GM12873 (cell line): ENCODE results near the gene FAM53B.

ENCODE experiments used
- CTCF ChIP-seq: IDR thresholded peaks from 2 replicates; pipeline ENCODE4 v1.5.1; 2012; ENCODE audit warnings: low read depth, mild to moderate bottlenecking, moderate library complexity, low read length, control low read depth; ENCODE audit not compliant: insufficient read depth; ENCODE audit errors: missing control alignments

The FAM53B gene

GRCh38 chr10:124709861-124710260 is 34.3 kb downstream of the FAM53B start:
- no peak for TF ChIP-seq CTCF

- TF ChIP-seq CTCF: no peak
These were observed 35.2 kb downstream of the FAM53B start for GRCh38 chr10:124708922-124709520.

GRCh38 chr10:124708246-124708779 is 35.9 kb downstream of the FAM53B start:
- no peak for TF ChIP-seq CTCF

- TF ChIP-seq CTCF: no peak
These were observed 36.6 kb downstream of the FAM53B start for GRCh38 chr10:124707551-124707950.

GRCh38 chr10:124707144-124707467 is 37.1 kb downstream of the FAM53B start:
- TF ChIP-seq CTCF: no peak

- no peak for TF ChIP-seq CTCF
These were observed 37.6 kb downstream of the FAM53B start for GRCh38 chr10:124706462-124707143.

GRCh38 chr10:124705817-124706461 is 38.2 kb downstream of the FAM53B start:
- peak; percentile 22 for TF ChIP-seq CTCF
